ENCODE results near the gene RERE. TPM values are rescaled to one million over a fixed set of nuclear protein-coding genes. Genes with fewer than 3 reads are reported as not detected.

The RERE gene
- total RNA-seq, 1 experiment from 2014 or later = 40.6 TPM

DNA sequence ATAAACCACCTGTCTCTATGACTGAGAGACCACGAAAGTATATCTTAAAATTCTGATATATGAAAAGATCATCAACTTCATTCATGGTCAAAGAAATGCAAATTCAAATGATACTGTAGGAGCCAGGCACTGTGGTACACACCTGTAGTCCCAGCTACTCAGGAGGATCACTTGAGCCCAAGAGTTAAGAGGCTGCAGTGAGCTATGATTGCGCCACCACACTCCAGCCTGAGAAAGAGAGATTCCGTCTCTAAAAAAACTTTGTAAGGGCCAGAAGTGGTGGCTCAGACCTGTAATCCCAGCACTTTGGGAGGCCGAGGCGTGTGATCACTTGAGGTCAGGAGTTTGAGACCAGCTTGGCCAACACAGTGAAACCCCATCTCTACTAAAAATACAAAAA lies 17.0 kb downstream of the RERE start:
- POLR2A ChIA-PET = no interaction called here
- no peaks in the 10 kb centered on the region for H3K9me3 ChIP-seq (ENCODE audit: control insufficient read depth in 1 of 2, insufficient read depth in 1 of 2, low read depth in 1 of 2, low read length in 2 of 2)
- H3K9ac ChIP-seq (ENCODE audit: low read length) = no peak overlapping the region
- RAD21 ChIA-PET (ENCODE audit: low non-redundant PET in 1 of 2, low total read pairs in 2 of 2, uncharacterized antibody in 2 of 2, unreplicated experiment in 2 of 2) = no interaction called here
- H3K4me3 ChIP-seq (replicated peaks in 1 of 2; ENCODE audit: low read depth in 1 of 2, low read length in 2 of 2) = no peak overlapping the region
- no peak overlapping the region for H3K27ac ChIP-seq (ENCODE audit: low read depth, low read length)
- TF ChIP-seq ELF1 (IDR thresholded peaks at IDR 0.05; ENCODE audit: borderline replicate concordance, low read depth) (no peak), POLR2AphosphoS5 (IDR thresholded peaks at IDR 0.05; ENCODE audit: low read depth, low read length) (no peak), TCF7L2 (IDR thresholded peaks at IDR 0.05; ENCODE audit: borderline replicate concordance, extremely low read depth, insufficient read depth, insufficient read length) (no peak)
- ATAC-seq (no peak), DNase-seq (ENCODE audit: low read depth, low spot score) (no peak)
- no peaks in the 10 kb centered on the region for H3K9me2 ChIP-seq (ENCODE audit: insufficient read depth)
- CTCF ChIA-PET = interaction anchor here (1.4 kb wide), 1 partner anchor 49 kb away, joined by 3 read pairs; no protein-coding TSS in a partner anchor
- H2AFZ ChIP-seq (ENCODE audit: low read depth, low read length, poor library complexity, severe bottlenecking) = no peak overlapping the region
- no peak overlapping the region for H3K4me2 ChIP-seq (ENCODE audit: low read length)
- no peaks in the 10 kb centered on the region for H3K4me1 ChIP-seq (ENCODE audit: control insufficient read depth in 1 of 2, insufficient read depth in 2 of 2, low read length in 2 of 2)
- H3K79me2 ChIP-seq (ENCODE audit: insufficient read depth, low read length) = peaks cover 21% of the 10 kb centered on the region; the same call in 1 of the 2 replicates
- BruUV-seq (replicated peaks) = no TSS peak
- H3K27me3 ChIP-seq (ENCODE audit: insufficient read depth, low read length) = no peaks in the 10 kb centered on the region
- no peaks in the 10 kb centered on the region for H4K20me1 ChIP-seq (ENCODE audit: insufficient read depth)
- H3K36me3 ChIP-seq (ENCODE audit: control insufficient read depth in 1 of 2, insufficient read depth in 2 of 2, low read length in 2 of 2) = no peaks in the 10 kb centered on the region
- intact Hi-C loops (cut with micrococcal nuclease) = no loop called here

DNA sequence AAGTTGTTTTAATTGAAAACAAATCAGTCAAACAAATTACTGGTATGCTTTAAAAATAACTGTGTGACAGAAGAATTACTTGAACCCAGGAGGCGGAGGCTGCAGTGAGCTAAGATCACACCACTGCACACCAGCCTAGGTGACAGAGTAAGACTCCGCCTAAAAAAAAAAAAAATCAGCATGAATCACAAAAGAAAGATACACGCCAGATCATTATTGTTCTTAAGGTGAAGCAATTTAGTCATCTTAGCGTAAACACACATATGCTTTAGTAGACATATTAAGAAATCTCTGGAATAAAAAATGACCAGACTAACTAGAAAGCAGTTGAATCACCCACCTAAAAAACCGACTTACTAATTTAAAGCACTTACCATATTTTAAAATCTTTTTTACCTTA lies 20.2 kb downstream of the RERE start:
- Histone ChIP-seq H3K27ac (ENCODE audit: low read depth, low read length) (no peak overlapping the region), H3K4me2 (ENCODE audit: low read length) (no peak overlapping the region), H3K9me3 (ENCODE audit: control insufficient read depth in 1 of 2, insufficient read depth in 1 of 2, low read depth in 1 of 2, low read length in 2 of 2) (no peaks in the 10 kb centered on the region), H3K9ac (ENCODE audit: low read length) (no peak overlapping the region), H3K36me3 (ENCODE audit: control insufficient read depth in 1 of 2, insufficient read depth in 2 of 2, low read length in 2 of 2) (no peaks in the 10 kb centered on the region), H3K4me3 (replicated peaks in 1 of 2; ENCODE audit: low read depth in 1 of 2, low read length in 2 of 2) (no peak overlapping the region), H2AFZ (ENCODE audit: low read depth, low read length, poor library complexity, severe bottlenecking) (no peak overlapping the region), H4K20me1 (ENCODE audit: insufficient read depth) (no peaks in the 10 kb centered on the region), H3K79me2 (ENCODE audit: insufficient read depth, low read length) (peaks cover 8% of the 10 kb centered on the region; the same call in 1 of the 2 replicates), H3K4me1 (ENCODE audit: control insufficient read depth in 1 of 2, insufficient read depth in 2 of 2, low read length in 2 of 2) (no peaks in the 10 kb centered on the region), H3K27me3 (ENCODE audit: insufficient read depth, low read length) (no peaks in the 10 kb centered on the region), H3K9me2 (ENCODE audit: insufficient read depth) (no peaks in the 10 kb centered on the region)
- ChIA-PET POLR2A (no interaction called here), CTCF (no interaction called here), RAD21 (ENCODE audit: low non-redundant PET in 1 of 2, low total read pairs in 2 of 2, uncharacterized antibody in 2 of 2, unreplicated experiment in 2 of 2) (no interaction called here)
- BruUV-seq (replicated peaks) = no TSS peak
- DNase-seq (ENCODE audit: low read depth, low spot score) (no peak), ATAC-seq (no peak)
- TF ChIP-seq RAD21 (IDR thresholded peaks at IDR 0.05; ENCODE audit: low read depth) = no peak
- TF ChIP-seq, protein P1, sequence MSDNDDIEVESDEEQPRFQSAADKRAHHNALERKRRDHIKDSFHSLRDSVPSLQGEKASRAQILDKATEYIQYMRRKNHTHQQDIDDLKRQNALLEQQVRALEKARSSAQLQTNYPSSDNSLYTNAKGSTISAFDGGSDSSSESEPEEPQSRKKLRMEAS (IDR thresholded peaks at IDR 0.05) = no peak
- TF ChIP-seq CBX3 (IDR thresholded peaks at IDR 0.05; ENCODE audit: low read depth) = no peak
- TF ChIP-seq ELF1 (IDR thresholded peaks at IDR 0.05; ENCODE audit: borderline replicate concordance, low read depth) = no peak
- no peak for TF ChIP-seq ZNF274 (IDR thresholded peaks at IDR 0.05; ENCODE audit: low read depth, low read length)
- TF ChIP-seq TCF7L2 (IDR thresholded peaks at IDR 0.05; ENCODE audit: borderline replicate concordance, extremely low read depth, insufficient read depth, insufficient read length) = no peak
- TF ChIP-seq EGR1 (IDR thresholded peaks at IDR 0.05; ENCODE audit: low read depth) = no peak
- no peak for TF ChIP-seq SRF (IDR thresholded peaks at IDR 0.05; ENCODE audit: low read depth)
- TF ChIP-seq EZH2phosphoT487 (IDR thresholded peaks at IDR 0.05; ENCODE audit: borderline replicate concordance) = no peak
- TF ChIP-seq EZH2 (IDR thresholded peaks at IDR 0.05) = no peak
- no peak for TF ChIP-seq SIN3A (IDR thresholded peaks at IDR 0.05; ENCODE audit: low read depth)
- intact Hi-C loops (cut with micrococcal nuclease) = no loop called here
